ENCODE data around the gene ZNF235. TPM values are rescaled to one million over a fixed set of nuclear protein-coding genes. Genes with fewer than 3 reads are reported as not detected.
"Not testable (repeated sequence)": the region's sequence is repeated elsewhere in the genome, so short reads cannot be mapped to it uniquely, and the experiment has no call there.

ZNF235 gene
- polyA plus RNA-seq (2013, experiment 1 of 2): 1.8 TPM
- 1.9 TPM for polyA plus RNA-seq (2013, experiment 2 of 2)

- 0 to 1% methylated on average over 21 to 22 of the region's 31 CpGs for WGBS, 2 experiments (ENCODE audit: insufficient coverage in 2 of 2)
- peaks cover 5% of the 10 kb centered on the region for H3K9me3 ChIP-seq (ENCODE audit: control insufficient read depth, low read length)
- H3K4me3 ChIP-seq (ENCODE audit: extremely low read depth, insufficient read depth, low read length, poor library complexity, severe bottlenecking): peak within 1 kb of the TSS; percentile 69
- peaks cover 9% of the 10 kb centered on the region for H3K4me1 ChIP-seq (ENCODE audit: control insufficient read depth, insufficient read depth, low read length, poor library complexity, severe bottlenecking)
- peak within 1 kb of the TSS; percentile 89 for H3K27ac ChIP-seq (ENCODE audit: low read depth, low read length, severe bottlenecking)
- H3K36me3 ChIP-seq (ENCODE audit: control insufficient read depth, insufficient read depth, low read length): peaks cover 13% of the 10 kb centered on the region
Measured at GRCh38 chr19:44304659-44305193, at the start of gene ZNF235. TSS of gene ZNF235 (minus strand) at chr19:44305025. CDS start at chr19:44303404, 1,621 bp downstream.

GRCh38 chr19:44346556-44346955 is 41.7 kb upstream of the ZNF235 start:
- peaks cover 8% of the 10 kb centered on the region for H3K9me3 ChIP-seq (ENCODE audit: control insufficient read depth, low read length)
- no peak overlapping the region for H3K4me3 ChIP-seq (ENCODE audit: extremely low read depth, insufficient read depth, low read length, poor library complexity, severe bottlenecking)
- no peak overlapping the region for H3K27ac ChIP-seq (ENCODE audit: low read depth, low read length, severe bottlenecking)
- WGBS, 2 experiments (ENCODE audit: insufficient coverage in 2 of 2): 88 to 97% methylated on average over 3 of the region's 4 CpGs
- H3K4me1 ChIP-seq (ENCODE audit: control insufficient read depth, insufficient read depth, low read length, poor library complexity, severe bottlenecking): no peaks in the 10 kb centered on the region
- H3K36me3 ChIP-seq (ENCODE audit: control insufficient read depth, insufficient read depth, low read length): peaks cover 13% of the 10 kb centered on the region

GRCh38 chr19:44345959-44346358 is 41.1 kb upstream of the ZNF235 start:
- Histone ChIP-seq H3K4me3 (ENCODE audit: extremely low read depth, insufficient read depth, low read length, poor library complexity, severe bottlenecking) (no peak overlapping the region), H3K9me3 (ENCODE audit: control insufficient read depth, low read length) (peaks cover 8% of the 10 kb centered on the region), H3K27ac (ENCODE audit: low read depth, low read length, severe bottlenecking) (no peak overlapping the region), H3K4me1 (ENCODE audit: control insufficient read depth, insufficient read depth, low read length, poor library complexity, severe bottlenecking) (no peaks in the 10 kb centered on the region), H3K36me3 (ENCODE audit: control insufficient read depth, insufficient read depth, low read length) (peaks cover 15% of the 10 kb centered on the region)
- WGBS, 2 experiments (ENCODE audit: insufficient coverage in 2 of 2): 81 to 96% methylated on average over 3 of the region's 4 CpGs

- H3K4me3 ChIP-seq (ENCODE audit: extremely low read depth, insufficient read depth, low read length, poor library complexity, severe bottlenecking): no peak overlapping the region
- peaks cover 32% of the 10 kb centered on the region for H3K36me3 ChIP-seq (ENCODE audit: control insufficient read depth, insufficient read depth, low read length)
- 0% methylated on average over 1 of the region's 1 CpG; no CpG with 5 or more reads in 1 of the 2 experiments for WGBS, 2 experiments (ENCODE audit: insufficient coverage in 2 of 2)
- H3K9me3 ChIP-seq (ENCODE audit: control insufficient read depth, low read length): peaks cover 8% of the 10 kb centered on the region
- no peaks in the 10 kb centered on the region for H3K4me1 ChIP-seq (ENCODE audit: control insufficient read depth, insufficient read depth, low read length, poor library complexity, severe bottlenecking)
- no peak overlapping the region for H3K27ac ChIP-seq (ENCODE audit: low read depth, low read length, severe bottlenecking)
Measured at GRCh38 chr19:44344255-44344654, 39.4 kb upstream of the ZNF235 start.

- Histone ChIP-seq H3K4me3 (ENCODE audit: extremely low read depth, insufficient read depth, low read length, poor library complexity, severe bottlenecking) (no peak overlapping the region), H3K9me3 (ENCODE audit: control insufficient read depth, low read length) (peaks cover 15% of the 10 kb centered on the region), H3K4me1 (ENCODE audit: control insufficient read depth, insufficient read depth, low read length, poor library complexity, severe bottlenecking) (no peaks in the 10 kb centered on the region), H3K36me3 (ENCODE audit: control insufficient read depth, insufficient read depth, low read length) (peaks cover 53% of the 10 kb centered on the region), H3K27ac (ENCODE audit: low read depth, low read length, severe bottlenecking) (no peak overlapping the region)
- WGBS, 2 experiments (ENCODE audit: insufficient coverage in 2 of 2): 89% methylated on average over 1 of the region's 2 CpGs; no CpG with 5 or more reads in 1 of the 2 experiments
Measured at GRCh38 chr19:44341794-44342193, 37.0 kb upstream of the ZNF235 start.

- H3K4me3 ChIP-seq (ENCODE audit: extremely low read depth, insufficient read depth, low read length, poor library complexity, severe bottlenecking); H3K4me1 ChIP-seq (ENCODE audit: control insufficient read depth, insufficient read depth, low read length, poor library complexity, severe bottlenecking); H3K27ac ChIP-seq (ENCODE audit: low read depth, low read length, severe bottlenecking): not testable (repeated sequence)
- 61 to 100% methylated on average over 1 to 3 of the region's 3 CpGs for WGBS, 2 experiments (ENCODE audit: insufficient coverage in 2 of 2)
- peaks cover 93% of the 10 kb centered on the region for H3K36me3 ChIP-seq (ENCODE audit: control insufficient read depth, insufficient read depth, low read length)
- peaks cover 65% of the 10 kb centered on the region for H3K9me3 ChIP-seq (ENCODE audit: control insufficient read depth, low read length)
Measured at GRCh38 chr19:44334639-44335038, 29.8 kb upstream of the ZNF235 start.

- Histone ChIP-seq H3K36me3 (ENCODE audit: control insufficient read depth, insufficient read depth, low read length) (peaks cover 95% of the 10 kb centered on the region), H3K9me3 (ENCODE audit: control insufficient read depth, low read length) (peaks cover 76% of the 10 kb centered on the region), H3K27ac (ENCODE audit: low read depth, low read length, severe bottlenecking) (no peak overlapping the region), H3K4me1 (ENCODE audit: control insufficient read depth, insufficient read depth, low read length, poor library complexity, severe bottlenecking) (no peaks in the 10 kb centered on the region), H3K4me3 (ENCODE audit: extremely low read depth, insufficient read depth, low read length, poor library complexity, severe bottlenecking) (no peak overlapping the region)
- no CpG with 5 or more reads among the region's 1 CpG for WGBS, 2 experiments (ENCODE audit: insufficient coverage in 2 of 2)
Measured at GRCh38 chr19:44332145-44332544, 27.3 kb upstream of the ZNF235 start.

- WGBS, 2 experiments (ENCODE audit: insufficient coverage in 2 of 2): no CpG with 5 or more reads among the region's 2 CpGs
- H3K36me3 ChIP-seq (ENCODE audit: control insufficient read depth, insufficient read depth, low read length): no peaks in the 10 kb centered on the region
- H3K4me1 ChIP-seq (ENCODE audit: control insufficient read depth, insufficient read depth, low read length, poor library complexity, severe bottlenecking): no peaks in the 10 kb centered on the region
- no peaks in the 10 kb centered on the region for H3K9me3 ChIP-seq (ENCODE audit: control insufficient read depth, low read length)
- no peak overlapping the region for H3K27ac ChIP-seq (ENCODE audit: low read depth, low read length, severe bottlenecking)
- no peak overlapping the region for H3K4me3 ChIP-seq (ENCODE audit: extremely low read depth, insufficient read depth, low read length, poor library complexity, severe bottlenecking)
Measured at GRCh38 chr19:44315883-44316282, 11.1 kb upstream of the ZNF235 start.

GRCh38 chr19:44313231-44313630 is 8.4 kb upstream of the ZNF235 start:
- WGBS, 2 experiments (ENCODE audit: insufficient coverage in 2 of 2): 100% methylated on average over 1 of the region's 1 CpG; no CpG with 5 or more reads in 1 of the 2 experiments
- H3K27ac ChIP-seq (ENCODE audit: low read depth, low read length, severe bottlenecking): no peak overlapping the region
- H3K9me3 ChIP-seq (ENCODE audit: control insufficient read depth, low read length): no peaks in the 10 kb centered on the region
- no peak overlapping the region for H3K4me3 ChIP-seq (ENCODE audit: extremely low read depth, insufficient read depth, low read length, poor library complexity, severe bottlenecking)
- H3K4me1 ChIP-seq (ENCODE audit: control insufficient read depth, insufficient read depth, low read length, poor library complexity, severe bottlenecking): no peaks in the 10 kb centered on the region
- no peaks in the 10 kb centered on the region for H3K36me3 ChIP-seq (ENCODE audit: control insufficient read depth, insufficient read depth, low read length)

- Histone ChIP-seq H3K4me3 (ENCODE audit: extremely low read depth, insufficient read depth, low read length, poor library complexity, severe bottlenecking) (no peak overlapping the region), H3K36me3 (ENCODE audit: control insufficient read depth, insufficient read depth, low read length) (no peaks in the 10 kb centered on the region), H3K9me3 (ENCODE audit: control insufficient read depth, low read length) (peaks cover 5% of the 10 kb centered on the region), H3K4me1 (ENCODE audit: control insufficient read depth, insufficient read depth, low read length, poor library complexity, severe bottlenecking) (peaks cover 9% of the 10 kb centered on the region), H3K27ac (ENCODE audit: low read depth, low read length, severe bottlenecking) (no peak overlapping the region)
- WGBS, 2 experiments (ENCODE audit: insufficient coverage in 2 of 2): 80% methylated on average over 1 of the region's 3 CpGs; no CpG with 5 or more reads in 1 of the 2 experiments
Measured at GRCh38 chr19:44308011-44308410, 3.2 kb upstream of the ZNF235 start.

- peaks cover 9% of the 10 kb centered on the region for H3K4me1 ChIP-seq (ENCODE audit: control insufficient read depth, insufficient read depth, low read length, poor library complexity, severe bottlenecking)
- no peak overlapping the region for H3K27ac ChIP-seq (ENCODE audit: low read depth, low read length, severe bottlenecking)
- 91 to 96% methylated on average over 13 to 14 of the region's 15 CpGs for WGBS, 2 experiments (ENCODE audit: insufficient coverage in 2 of 2)
- no peak overlapping the region for H3K4me3 ChIP-seq (ENCODE audit: extremely low read depth, insufficient read depth, low read length, poor library complexity, severe bottlenecking)
- H3K36me3 ChIP-seq (ENCODE audit: control insufficient read depth, insufficient read depth, low read length): peaks cover 2% of the 10 kb centered on the region
- H3K9me3 ChIP-seq (ENCODE audit: control insufficient read depth, low read length): peaks cover 5% of the 10 kb centered on the region
Measured at GRCh38 chr19:44306283-44306682, 1.5 kb upstream of the ZNF235 start.

Data from mesodermal cell (in vitro differentiated cells).